GM19455 (cell line): ENCODE data around the gene OR2M2.

Experiments used
- ATAC-seq: cut with Tn5 transposase; IDR thresholded peaks from one replicate; pipeline ENCODE4 v1.9.1; 2021; ENCODE audit not compliant: unreplicated experiment

The OR2M2 gene, protein sequence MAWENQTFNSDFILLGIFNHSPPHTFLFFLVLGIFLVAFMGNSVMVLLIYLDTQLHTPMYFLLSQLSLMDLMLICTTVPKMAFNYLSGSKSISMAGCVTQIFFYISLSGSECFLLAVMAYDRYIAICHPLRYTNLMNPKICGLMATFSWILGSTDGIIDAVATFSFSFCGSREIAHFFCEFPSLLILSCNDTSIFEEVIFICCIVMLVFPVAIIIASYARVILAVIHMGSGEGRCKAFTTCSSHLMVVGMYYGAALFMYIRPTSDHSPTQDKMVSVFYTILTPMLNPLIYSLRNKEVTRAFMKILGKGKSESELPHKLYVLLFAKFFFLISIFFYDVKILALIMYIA

GRCh38 chr1:248174521-248174920 lies at the start of gene OR2M2:
Gene OR2M2 (plus strand): TSS chr1:248174821. CDS start chr1:248179986, 5,165 bp downstream.
- ATAC-seq: no peak

- ATAC-seq: no peak
These were observed 47.0 kb upstream of the OR2M2 start for GRCh38 chr1:248127653-248128052.

- ATAC-seq: no peak
These were observed 37.8 kb upstream of the OR2M2 start for GRCh38 chr1:248136811-248137210.

DNA sequence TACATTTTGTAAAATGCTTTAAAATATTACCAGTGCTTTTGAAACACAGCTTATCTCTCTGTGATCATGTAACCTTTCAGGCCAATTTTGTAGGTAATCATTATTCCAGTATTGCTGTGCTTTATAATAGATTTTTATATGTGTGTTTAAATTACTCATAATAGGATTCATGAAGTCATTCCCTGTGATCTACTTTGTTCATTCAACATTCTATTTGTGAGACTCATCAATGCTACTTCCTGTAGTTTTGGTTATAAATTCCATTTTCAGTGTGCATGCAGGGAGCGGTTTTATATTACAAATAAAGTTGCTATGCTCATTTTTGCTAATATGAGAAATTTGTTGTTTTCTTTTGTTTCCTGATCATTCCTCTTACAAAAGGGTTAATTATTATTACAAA lies 33.8 kb upstream of the OR2M2 start:
- no peak for ATAC-seq

DNA sequence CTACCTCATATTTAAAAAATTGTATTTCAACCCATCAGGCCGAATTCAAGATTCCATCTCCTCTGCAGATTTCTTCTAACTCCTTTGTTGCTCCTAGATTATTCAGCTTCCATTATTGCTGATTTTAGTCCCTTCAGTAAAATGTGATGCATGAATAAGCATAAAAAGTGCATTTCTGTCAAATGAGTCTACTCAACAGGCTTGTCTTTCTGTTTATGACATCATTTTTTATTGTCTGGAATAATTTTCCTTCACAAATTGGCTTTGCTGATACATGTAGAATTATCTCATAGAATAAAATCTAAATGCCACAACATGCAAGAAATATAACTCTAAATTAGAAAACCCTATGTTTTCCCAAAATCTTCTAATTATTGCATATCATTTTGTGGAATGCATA lies 31.3 kb upstream of the OR2M2 start:
- ATAC-seq: no peak

GRCh38 chr1:248144513-248145198 lies 30.0 kb upstream of the OR2M2 start, which contains the start of gene OR2M5:
Gene OR2M5 (plus strand): TSS chr1:248145148. CDS start chr1:248145148, 0 bp downstream.
- no peak for ATAC-seq

DNA sequence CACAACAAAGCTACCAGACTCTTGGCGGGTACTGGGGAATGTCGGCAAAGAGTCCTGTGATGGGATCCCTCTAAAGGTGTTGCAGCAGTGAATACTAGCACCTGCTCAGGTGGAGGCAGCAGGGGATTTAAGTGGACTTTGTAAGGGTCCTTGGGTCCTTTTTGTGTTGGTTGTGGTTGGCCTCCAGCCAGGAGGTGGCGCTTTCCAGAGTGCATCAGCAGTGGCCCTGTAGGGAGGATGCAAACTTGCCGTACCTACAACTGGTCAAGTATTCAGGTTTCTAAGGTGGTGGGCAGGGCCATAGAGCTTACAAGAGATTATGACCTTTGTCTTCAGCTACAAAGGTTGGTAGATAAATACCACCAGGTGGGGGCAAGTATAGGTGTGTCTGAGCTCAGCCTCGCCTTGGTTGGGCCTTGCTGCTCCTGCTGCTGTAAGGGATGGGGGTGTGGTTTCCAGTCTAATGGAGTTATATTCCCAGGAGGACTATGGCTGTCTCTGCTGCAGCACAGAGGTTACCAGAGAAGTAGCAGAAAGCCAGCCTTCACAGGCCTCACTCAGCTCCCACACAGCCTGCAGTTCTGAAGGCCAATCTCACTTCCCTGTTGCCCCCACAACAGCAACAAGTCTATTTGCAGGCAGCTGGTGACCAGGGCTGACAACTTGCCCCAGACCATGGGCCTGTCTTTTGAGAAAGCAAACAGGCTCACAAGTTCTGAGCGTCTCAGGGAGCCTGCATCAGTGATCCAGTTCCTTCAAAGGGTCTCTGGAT lies 22.4 kb upstream of the OR2M2 start:
- no peak for ATAC-seq

DNA sequence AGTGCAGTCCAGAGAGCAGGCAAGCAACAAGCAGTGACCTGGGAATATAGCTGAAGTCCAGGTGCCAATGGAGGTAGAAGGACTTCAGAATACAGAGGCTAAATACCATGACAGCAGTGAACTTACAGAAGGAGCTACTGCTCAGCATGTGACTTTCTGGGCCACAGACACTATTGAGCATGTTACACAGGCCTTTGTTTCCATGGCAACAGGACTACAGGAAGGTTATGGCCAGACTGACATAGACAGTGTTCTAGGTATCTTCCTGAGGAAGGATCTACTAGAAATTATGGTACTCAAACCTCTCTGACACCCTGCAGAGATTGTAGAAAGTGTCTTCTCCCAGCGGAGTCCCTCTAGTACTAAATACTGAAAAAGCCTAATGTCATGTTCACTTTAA lies 18.7 kb upstream of the OR2M2 start:
- no peak for ATAC-seq

- ATAC-seq: no peak
These were observed 15.9 kb upstream of the OR2M2 start for GRCh38 chr1:248158758-248159157.

- no peak for ATAC-seq
These were observed 10.6 kb upstream of the OR2M2 start for GRCh38 chr1:248164031-248164430.

DNA sequence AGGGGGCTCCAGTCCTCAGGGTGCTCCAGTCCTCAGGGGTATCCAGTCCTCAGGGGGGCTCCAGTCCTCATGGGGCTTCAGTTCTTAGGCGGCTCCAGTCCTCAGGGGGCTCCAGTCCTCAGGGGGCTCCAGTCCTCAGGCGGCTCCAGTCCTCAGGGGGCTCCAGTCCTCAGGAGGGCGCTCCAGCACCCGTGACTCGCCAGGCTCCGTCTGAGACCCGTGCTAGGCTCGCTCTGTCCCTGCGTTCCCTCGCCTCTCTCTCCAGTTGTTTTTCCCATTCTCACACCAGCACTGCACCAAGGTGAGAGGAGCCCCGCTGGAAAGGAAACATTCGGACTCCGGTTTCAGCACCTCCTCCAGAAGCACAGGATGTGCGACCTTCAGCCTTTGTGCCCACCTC lies 9.4 kb upstream of the OR2M2 start:
- ATAC-seq: no peak

DNA sequence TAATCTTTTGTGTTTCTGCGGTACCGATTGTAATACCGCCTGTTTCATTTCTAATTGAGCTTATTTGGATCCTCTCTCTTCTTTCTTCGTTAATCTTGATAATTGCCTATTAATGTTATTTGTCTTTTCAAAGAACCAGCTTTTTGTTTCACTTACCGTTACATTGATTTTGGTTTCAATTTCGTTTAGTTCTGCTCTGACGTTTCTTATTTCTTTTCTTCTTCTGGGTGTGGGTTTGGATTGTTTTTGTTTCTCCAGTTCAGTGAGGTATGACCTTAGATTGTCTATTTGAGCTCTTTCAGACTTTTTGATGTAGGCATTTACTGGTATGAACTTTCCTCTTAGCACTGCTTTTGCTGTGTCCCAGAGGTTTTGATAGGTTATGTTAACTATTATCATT lies 9.4 kb downstream of the OR2M2 start:
- no peak for ATAC-seq

GRCh38 chr1:248187363-248187762 lies 12.7 kb downstream of the OR2M2 start:
- ATAC-seq: no peak

GRCh38 chr1:248189026-248189425 lies 14.4 kb downstream of the OR2M2 start:
- ATAC-seq: no peak

DNA sequence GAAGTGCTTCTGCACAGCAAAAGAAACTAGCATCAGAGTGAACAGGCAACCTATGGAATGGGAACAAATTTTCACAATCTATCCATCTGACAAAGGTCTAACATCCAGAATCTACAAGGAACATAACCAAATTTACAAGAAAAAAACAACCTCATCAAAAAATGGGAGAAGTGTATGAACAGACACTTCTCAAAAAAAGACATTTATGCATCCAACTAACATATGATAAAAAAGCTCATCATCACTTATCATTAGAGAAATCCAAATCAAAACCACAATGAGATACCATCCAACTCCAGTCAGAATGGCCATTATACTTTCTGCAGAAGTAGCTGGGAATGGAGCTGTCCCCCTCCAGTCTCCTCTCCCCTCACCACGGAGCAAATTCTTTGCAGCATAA lies 19.5 kb downstream of the OR2M2 start:
- ATAC-seq: no peak

DNA sequence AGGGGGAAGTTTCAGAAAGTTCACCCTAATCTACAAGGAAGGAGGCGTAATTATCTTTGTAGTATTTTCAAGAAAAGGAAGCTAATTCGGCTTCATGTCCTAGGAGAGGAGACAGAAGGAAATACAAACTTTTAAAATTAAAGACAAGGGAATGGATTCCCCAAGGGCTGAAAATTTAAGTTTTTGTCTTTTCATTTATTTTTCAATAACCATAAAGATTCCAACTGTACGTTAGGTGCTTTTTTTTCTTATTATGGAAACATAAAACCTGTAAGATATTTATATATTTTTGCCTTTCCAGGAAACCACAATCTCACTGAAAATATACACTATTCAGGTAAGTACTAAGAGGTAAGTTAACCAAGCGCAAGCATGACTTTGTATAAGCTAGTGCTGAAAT lies 22.3 kb downstream of the OR2M2 start, which contains the start of gene OR2M3:
TSS of gene OR2M3 (plus strand) at position 301 of the 400 bp plus-strand sequence. CDS start 5,803 bp downstream, outside the sequence.
- ATAC-seq: no peak

DNA sequence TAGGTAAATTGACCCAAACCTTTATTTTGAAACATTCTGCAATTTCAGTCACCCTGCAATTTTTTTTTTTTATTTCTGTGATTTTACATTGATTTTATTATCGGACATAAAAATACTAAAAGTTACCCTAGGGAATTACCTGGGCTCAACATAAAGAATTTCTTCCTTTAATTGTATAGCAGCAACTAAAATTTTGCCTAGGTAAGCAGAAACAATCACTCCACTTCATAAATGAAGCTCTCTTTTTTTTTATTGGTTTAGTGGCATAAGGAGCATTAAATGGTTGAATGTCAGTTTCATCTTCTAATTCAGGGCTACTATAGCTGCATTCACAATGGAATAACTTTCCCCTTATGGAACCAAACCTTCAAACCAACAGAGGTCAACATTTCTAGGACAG lies 41.3 kb downstream of the OR2M2 start:
- no peak for ATAC-seq

GRCh38 chr1:248225537-248225936 lies 50.9 kb downstream of the OR2M2 start:
- ATAC-seq: no peak

DNA sequence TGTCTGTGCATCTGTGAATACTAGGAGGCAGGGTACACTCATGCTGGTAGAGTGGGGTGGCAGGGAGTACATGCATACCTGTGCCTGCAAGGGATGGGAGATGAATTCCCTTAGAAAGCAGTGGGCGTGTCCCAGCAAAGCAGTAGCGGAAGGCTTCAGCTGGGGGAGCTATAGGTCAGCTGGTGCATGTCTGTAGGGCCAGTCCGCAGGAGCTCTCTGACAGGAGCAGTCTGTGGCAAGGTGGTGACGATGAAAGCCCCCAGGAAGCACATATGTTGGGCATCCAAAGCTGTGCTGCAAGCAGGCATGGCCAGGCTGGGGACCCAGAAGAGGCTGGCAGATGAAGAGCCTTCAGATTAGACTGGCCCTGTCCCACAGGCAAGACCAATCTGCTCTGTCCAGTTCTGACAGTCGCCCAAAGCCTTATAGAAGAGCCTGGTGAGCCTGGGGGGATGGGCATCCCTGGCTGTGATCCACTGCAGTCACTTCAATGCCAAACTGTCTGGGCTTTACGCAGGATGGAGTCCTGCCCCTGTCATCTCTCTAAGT lies 54.8 kb downstream of the OR2M2 start:
- ATAC-seq: no peak
